Neural cell (in vitro differentiated cells): ENCODE results near the gene SMTNL2. TPM values are rescaled to one million over a fixed set of nuclear protein-coding genes. Genes with fewer than 3 reads are reported as not detected.

Experiments used
- H2AFZ ChIP-seq: fragments of 200-600, 300-800 bp; sonication (generic), shearing (Covaris generic); 2 replicates; pipeline ENCODE4 v1.6.0; 2014; ENCODE audit warnings: low read depth, mild to moderate bottlenecking, antibody characterized with exemption, low read length, moderate library complexity
- H3F3A ChIP-seq: fragments of 200-600 bp; shearing (Covaris generic); 2 replicates; pipeline ENCODE4 v1.6.1; 2016; ENCODE audit warnings: mild to moderate bottlenecking, moderate library complexity, mixed read lengths, antibody characterized with exemption, low read length; ENCODE audit not compliant: insufficient read depth, poor library complexity, severe bottlenecking
- H3K27ac ChIP-seq: fragments of 200-600, 300-800 bp; sonication (generic), shearing (Covaris generic); 2 replicates; pipeline ENCODE4 v1.5.1; 2014; ENCODE audit warnings: mild to moderate bottlenecking, low read length, moderate library complexity
- H3K27me3 ChIP-seq: fragments of 300-800, 200-600 bp; sonication (generic), shearing (Covaris generic); 2 replicates; pipeline ENCODE4 v1.6.0; 2014; ENCODE audit warnings: mild to moderate bottlenecking, low read depth, low read length, moderate library complexity; ENCODE audit not compliant: insufficient read depth
- H3K36me3 ChIP-seq: fragments of 300-800, 200-600 bp; sonication (generic), shearing (Covaris generic); 2 replicates; pipeline ENCODE4 v1.5.1; 2014; ENCODE audit warnings: mild to moderate bottlenecking, antibody characterized with exemption, low read length, moderate library complexity; ENCODE audit not compliant: insufficient read depth
- H3K4me2 ChIP-seq: fragments of 300-800, 200-600 bp; sonication (generic), shearing (Covaris generic); 2 replicates; pipeline ENCODE4 v1.6.0; 2014; ENCODE audit warnings: mild to moderate bottlenecking, low read length
- H3K4me3 ChIP-seq: fragments of 300-800, 200-600 bp; sonication (generic), shearing (Covaris generic); 2 replicates; pipeline ENCODE4 v1.5.1; 2014; ENCODE audit warnings: mild to moderate bottlenecking, low read length, moderate library complexity
- H3K79me2 ChIP-seq: fragments of 200-600 bp; shearing (Covaris generic); replicated peaks from 2 replicates; pipeline ENCODE4 v1.6.0; 2014; ENCODE audit warnings: mild to moderate bottlenecking, low read length, moderate library complexity; ENCODE audit not compliant: insufficient read depth
- H3K9ac ChIP-seq: fragments of 300-800, 200-600 bp; sonication (generic), shearing (Covaris generic); 2 replicates; pipeline ENCODE4 v1.6.1; 2016; ENCODE audit warnings: mild to moderate bottlenecking, low read length, mixed read lengths
- H3K9me2 ChIP-seq: fragments of 200-600 bp; shearing (Covaris generic); 2 replicates; pipeline ENCODE4 v1.6.1; 2016; ENCODE audit warnings: mild to moderate bottlenecking, low read length, mixed read lengths; ENCODE audit not compliant: insufficient read depth
- H3K9me3 ChIP-seq: fragments of 200-600, 300-800 bp; sonication (generic), shearing (Covaris generic); 2 replicates; pipeline ENCODE4 v1.6.1; 2016; ENCODE audit warnings: mild to moderate bottlenecking, mixed run types, low read length, moderate library complexity, mixed read lengths
- H4K20me1 ChIP-seq: fragments of 200-600 bp; shearing (Covaris generic); 2 replicates; pipeline ENCODE4 v1.6.1; 2016; ENCODE audit warnings: mild to moderate bottlenecking, mixed run types; ENCODE audit not compliant: insufficient read depth
- CTCF ChIP-seq: fragments of 450-650 bp; IDR thresholded peaks from 2 replicates; pipeline ENCODE4 v1.5.1; 2014; ENCODE audit warnings: antibody characterized with exemption, mild to moderate bottlenecking, moderate library complexity; ENCODE audit not compliant: poor library complexity, severe bottlenecking
- EP300 ChIP-seq: fragments of 450-650 bp; conservative IDR thresholded peaks from 2 replicates; pipeline ENCODE4 v1.6.1; 2014; ENCODE audit warnings: antibody characterized with exemption, mild to moderate bottlenecking, moderate library complexity; ENCODE audit not compliant: poor library complexity, severe bottlenecking
- EZH2 ChIP-seq: fragments of 200-600, 300-800 bp; shearing (Covaris generic), sonication (generic); IDR thresholded peaks from 2 replicates; pipeline ENCODE4 v1.6.1; 2014; ENCODE audit warnings: antibody characterized with exemption, low read length, borderline replicate concordance, mild to moderate bottlenecking; ENCODE audit not compliant: insufficient read depth, poor library complexity, severe bottlenecking
- MXI1 ChIP-seq: fragments of 450-650 bp; conservative IDR thresholded peaks from 2 replicates; pipeline ENCODE4 v1.6.1; 2014; ENCODE audit warnings: antibody characterized with exemption, mild to moderate bottlenecking; ENCODE audit not compliant: poor library complexity, severe bottlenecking
- POLR2AphosphoS5 ChIP-seq: IDR thresholded peaks from 2 replicates; pipeline ENCODE4 v1.6.1; 2012
- RAD21 ChIP-seq: fragments of 450-650 bp; conservative IDR thresholded peaks from 2 replicates; pipeline ENCODE4 v1.6.1; 2014; ENCODE audit warnings: antibody characterized with exemption, mild to moderate bottlenecking, moderate library complexity
- REST ChIP-seq: IDR thresholded peaks from 2 replicates; pipeline ENCODE4 v1.6.1; 2012; ENCODE audit warnings: borderline replicate concordance
- SMC3 ChIP-seq: fragments of 450-650 bp; conservative IDR thresholded peaks from 2 replicates; pipeline ENCODE4 v1.6.1; 2014; ENCODE audit warnings: antibody characterized with exemption, mild to moderate bottlenecking, moderate library complexity; ENCODE audit not compliant: poor library complexity
- TAF1 ChIP-seq: IDR thresholded peaks from 2 replicates; pipeline ENCODE4 v1.6.1; 2012; ENCODE audit warnings: low read depth
- polyA plus RNA-seq: library from polyadenylated mRNA; depleted of rRNA; stranded (reverse); fragments of >200 nt; gene quantifications from 2 replicates; pipeline ENCODE4 v1.2.3, GENCODE V29; 2014

SMTNL2 gene
- polyA plus RNA-seq, 1 donor from 2014 or later = 0.81 TPM

DNA sequence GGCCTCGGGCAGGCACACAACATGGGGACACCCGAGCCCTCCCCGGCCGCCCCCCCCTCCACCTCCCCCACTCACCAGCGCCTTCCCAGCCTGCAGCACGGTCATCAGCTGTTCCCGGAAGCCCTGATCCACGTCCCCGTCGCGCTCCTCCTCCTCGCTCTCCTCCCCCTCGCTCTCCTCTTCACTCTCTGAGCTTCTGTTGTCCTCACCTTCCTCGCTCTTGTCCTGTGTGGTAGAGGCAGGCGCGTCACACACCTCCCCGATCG, 39.4 kb upstream of the SMTNL2 start:
- no peak for TF ChIP-seq CTCF
- TF ChIP-seq EP300 = no peak
- no peak for TF ChIP-seq EZH2
- TF ChIP-seq RAD21 = no peak
- Histone ChIP-seq H3K9me3 (no peaks in the 10 kb centered on the region), H3K79me2 (no peaks in the 10 kb centered on the region), H3K27me3 (no peaks in the 10 kb centered on the region), H3K4me3 (no peak overlapping the region), H3F3A (no peaks in the 10 kb centered on the region), H4K20me1 (no peaks in the 10 kb centered on the region), H2AFZ (no peak overlapping the region), H3K9me2 (no peaks in the 10 kb centered on the region), H3K27ac (no peak overlapping the region), H3K9ac (no peak overlapping the region), H3K4me2 (no peak overlapping the region), H3K36me3 (no peaks in the 10 kb centered on the region)

DNA sequence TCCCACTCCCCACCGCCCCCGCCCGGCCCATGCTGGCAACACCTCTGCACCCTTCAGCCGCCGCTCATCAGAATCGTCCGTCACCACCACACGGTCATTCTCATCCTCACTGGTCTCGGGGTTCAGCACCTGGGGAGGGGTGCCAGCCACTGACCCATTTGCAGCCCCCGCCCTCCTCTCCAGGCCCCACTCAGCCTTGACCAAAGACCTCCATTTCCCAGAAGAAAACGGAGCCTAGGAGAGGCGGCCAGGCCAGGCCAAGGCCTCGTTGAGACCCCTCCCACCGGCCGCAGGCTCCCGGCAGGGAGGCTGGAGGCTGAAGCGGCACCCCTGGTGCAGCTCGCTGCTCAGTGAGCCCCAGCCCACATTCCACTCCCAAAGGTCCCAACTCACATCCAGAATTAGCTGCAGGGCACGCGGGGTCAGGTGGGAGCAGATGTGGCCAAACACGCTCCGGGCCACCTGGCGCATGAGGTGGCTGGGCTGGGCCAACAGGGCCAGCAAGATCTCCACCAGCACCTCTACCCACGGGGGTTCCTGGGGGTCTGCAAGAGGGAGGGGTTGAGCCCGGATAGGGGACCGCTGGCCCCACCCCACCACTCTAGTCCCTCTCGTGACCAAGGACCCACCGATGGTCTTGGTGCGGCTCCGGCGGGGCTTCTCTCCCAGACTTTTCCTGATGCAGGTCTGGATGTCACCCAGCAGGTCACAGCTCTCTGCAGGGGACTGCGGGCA, 38.9 kb upstream of the SMTNL2 start:
- H3K27ac ChIP-seq = no peak overlapping the region
- TF ChIP-seq SMC3 (no peak), TAF1 (no peak), POLR2AphosphoS5 (no peak), RAD21 (no peak), EP300 (no peak), CTCF (no peak), MXI1 (no peak), EZH2 (no peak), REST (no peak)
- H3K79me2 ChIP-seq = no peaks in the 10 kb centered on the region
- no peaks in the 10 kb centered on the region for H3K9me3 ChIP-seq
- no peaks in the 10 kb centered on the region for H3K36me3 ChIP-seq
- no peaks in the 10 kb centered on the region for H3K9me2 ChIP-seq
- H3K4me3 ChIP-seq = no peak overlapping the region
- no peak overlapping the region for H3K9ac ChIP-seq
- H2AFZ ChIP-seq = no peak overlapping the region
- H3F3A ChIP-seq = no peaks in the 10 kb centered on the region
- no peaks in the 10 kb centered on the region for H3K27me3 ChIP-seq
- H3K4me2 ChIP-seq = no peak overlapping the region
- no peaks in the 10 kb centered on the region for H4K20me1 ChIP-seq
